ENCODE results near the gene KRTAP9-7. TPM values are rescaled to one million over a fixed set of nuclear protein-coding genes. Genes with fewer than 3 reads are reported as not detected.

KRTAP9-7 gene
- total and polyA plus RNA-seq, 2 of the 4 experiments (the other 2 are of a cell fraction), result not detected

GRCh38 chr17:41251261-41251660, 24.2 kb upstream of the KRTAP9-7 start:
- H3K4me2 ChIP-seq (ENCODE audit: low read depth, low read length), result no peak overlapping the region
- no CpG with 5 or more reads among the region's 1 CpG for WGBS, 2 experiments (ENCODE audit: extremely low coverage in 2 of 2, insufficient read length in 1 of 2)
- H3K27me3 ChIP-seq (ENCODE audit: control insufficient read depth, insufficient read depth, low read length), result peaks cover 26% of the 10 kb centered on the region
- no peak for ATAC-seq (ENCODE audit: low read depth)
- no peak for TF ChIP-seq MXI1 (IDR thresholded peaks at IDR 0.05; ENCODE audit: borderline replicate concordance, low read depth, low read length)
- TF ChIP-seq USF2 (IDR thresholded peaks at IDR 0.05; ENCODE audit: low read depth, low read length), result no peak
- TF ChIP-seq MAZ (IDR thresholded peaks at IDR 0.05; ENCODE audit: borderline replicate concordance, low read depth, low read length), result no peak
- no peak for TF ChIP-seq RAD21 (IDR thresholded peaks at IDR 0.05; ENCODE audit: low read length)
- no peak for TF ChIP-seq CHD1 (IDR thresholded peaks at IDR 0.05; ENCODE audit: low read depth, low read length)
- no peak for TF ChIP-seq FOS (IDR thresholded peaks at IDR 0.05; ENCODE audit: low read depth, low read length)
- no peak for TF ChIP-seq POLR2A (IDR thresholded peaks at IDR 0.05; ENCODE audit: low read depth, low read length)
- no peak for TF ChIP-seq RFX5 (IDR thresholded peaks at IDR 0.05; ENCODE audit: low read depth, low read length)
- TF ChIP-seq RCOR1 (IDR thresholded peaks at IDR 0.05; ENCODE audit: insufficient replicate concordance, low read length), result no peak
- TF ChIP-seq MAFK (IDR thresholded peaks at IDR 0.05; ENCODE audit: low read depth, low read length), result no peak
- no peak for TF ChIP-seq SMC3 (IDR thresholded peaks at IDR 0.05; ENCODE audit: low read depth, low read length)
- no peak for TF ChIP-seq CEBPB (IDR thresholded peaks at IDR 0.05; ENCODE audit: low read depth, low read length)
- TF ChIP-seq ELK1 (IDR thresholded peaks at IDR 0.05; ENCODE audit: borderline replicate concordance, low read depth, low read length), result no peak
- no peak for TF ChIP-seq NFE2L2 (IDR thresholded peaks at IDR 0.05; ENCODE audit: low read depth, low read length)
- no peak for TF ChIP-seq CTCF (conservative IDR thresholded peaks at IDR 0.05; ENCODE audit: low read depth, low read length)
- no peak overlapping the region for H4K91ac ChIP-seq (ENCODE audit: insufficient read depth, low read depth, low read length)
- H3K4me3 ChIP-seq (ENCODE audit: insufficient read depth, low read depth, low read length), result no peak overlapping the region
- POLR2A ChIA-PET (ENCODE audit: unreplicated experiment), result no interaction called here
- no peak overlapping the region for H2BK5ac ChIP-seq (ENCODE audit: low read depth, low read length, poor library complexity, severe bottlenecking)
- no peak overlapping the region for H2AFZ ChIP-seq (replicated peaks; ENCODE audit: low read length, poor library complexity)
- H2BK20ac ChIP-seq (ENCODE audit: low read depth, low read length), result no peak overlapping the region
- H3K56ac ChIP-seq (ENCODE audit: extremely low read depth, insufficient read depth, low read length), result no peak overlapping the region
- no peak overlapping the region for H2BK15ac ChIP-seq (ENCODE audit: low read depth, low read length)
- H3K4me1 ChIP-seq (ENCODE audit: control insufficient read depth, insufficient read depth, low read length), result no peaks in the 10 kb centered on the region
- H3K9me3 ChIP-seq (ENCODE audit: control insufficient read depth, insufficient read depth, low read length), result no peaks in the 10 kb centered on the region
- H3K27ac ChIP-seq (ENCODE audit: insufficient read depth, low read length), result no peak overlapping the region
- dilution Hi-C loops (cut with HindIII; ENCODE audit: low sequenced_read_pairs, unreplicated experiment), result no loop called here
- H4K20me1 ChIP-seq (ENCODE audit: insufficient read depth, low read length), result no peaks in the 10 kb centered on the region
- in situ Hi-C loops (cut with MboI; ENCODE audit: low sequenced_read_pairs), result no loop called here
- no peak overlapping the region for H2AK5ac ChIP-seq (ENCODE audit: low read depth, low read length)
- DNase-seq, result no peak
- no peaks in the 10 kb centered on the region for H3K79me1 ChIP-seq (ENCODE audit: low read depth in 1 of 2, low read length in 2 of 2)
- no peak overlapping the region for H3K4ac ChIP-seq (ENCODE audit: low read depth, low read length)
- no peak overlapping the region for H4K8ac ChIP-seq (ENCODE audit: low read depth in 2 of 2, low read length in 2 of 2)
- H3K9ac ChIP-seq (ENCODE audit: low read depth, low read length), result no peak overlapping the region
- no peak overlapping the region for H4K5ac ChIP-seq (ENCODE audit: low read depth, low read length)
- H2AK9ac ChIP-seq (replicated peaks; ENCODE audit: low read depth, low read length, poor library complexity), result no peak overlapping the region
- no peak overlapping the region for H3K23ac ChIP-seq (ENCODE audit: low read depth, low read length)
- intact Hi-C loops (cut with micrococcal nuclease), result no loop called here
- CTCF ChIA-PET, result no interaction called here
- no peak overlapping the region for H3K14ac ChIP-seq (replicated peaks; ENCODE audit: low read depth, low read length)
- no peak overlapping the region for H2BK120ac ChIP-seq (ENCODE audit: low read depth, low read length)
- no TSS peak for BruUV-seq (replicated peaks)
- H3K9me1 ChIP-seq (ENCODE audit: insufficient read depth, low read length), result no peaks in the 10 kb centered on the region
- H3K36me3 ChIP-seq (ENCODE audit: control insufficient read depth, insufficient read depth, low read length), result no peaks in the 10 kb centered on the region
- H3K18ac ChIP-seq (ENCODE audit: low read depth, low read length), result no peak overlapping the region
